ENCODE data around the gene EVL.

The EVL gene

DNA sequence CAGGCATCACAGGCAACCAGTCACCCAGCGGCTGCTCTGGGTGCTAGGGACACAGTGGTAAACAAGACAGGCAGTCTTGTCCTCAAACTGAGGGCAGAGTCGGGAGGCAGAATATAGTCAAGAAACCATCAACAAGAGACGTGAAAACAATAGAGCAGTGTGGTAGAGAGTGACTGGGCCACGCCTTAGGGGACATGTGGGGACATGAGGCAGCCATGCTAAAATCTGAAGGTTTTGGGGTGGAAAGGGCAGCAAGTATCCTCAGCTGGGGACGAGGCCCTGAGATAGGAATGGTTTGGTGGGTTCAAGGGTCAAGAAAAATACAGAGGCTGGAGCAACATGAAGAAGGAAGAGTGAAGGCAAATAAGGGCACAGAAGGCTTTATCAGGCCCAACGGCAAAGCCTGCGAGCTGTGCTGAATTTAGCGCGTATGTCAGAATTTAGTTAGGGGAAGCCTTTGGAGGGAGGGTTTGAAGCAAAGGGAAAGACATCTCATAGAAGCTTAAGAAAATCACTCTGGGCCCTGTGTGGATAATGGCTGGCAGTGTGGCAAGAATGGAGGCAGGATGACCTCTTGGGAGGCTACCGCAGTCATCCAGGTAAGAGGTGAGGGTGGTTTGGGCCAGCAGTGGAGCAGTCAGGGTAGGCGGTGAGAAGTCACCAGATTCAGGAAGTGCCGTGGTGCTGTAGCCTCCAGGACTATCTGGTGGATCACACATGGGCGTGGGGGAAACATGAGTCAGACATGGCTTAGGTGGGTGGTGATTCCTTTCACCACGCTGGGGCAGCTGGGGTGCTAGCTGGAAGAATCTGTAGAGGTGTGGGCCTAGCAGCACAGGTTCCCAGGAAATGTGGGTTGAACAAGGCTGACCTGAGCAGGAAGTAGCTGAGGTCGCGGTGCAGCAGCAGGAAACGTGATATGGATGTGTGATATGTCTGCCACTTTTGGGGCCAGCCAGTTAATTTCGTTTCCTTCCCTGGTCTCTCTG, 3.0 kb downstream of the EVL start:
- ATAC-seq, result no peak
- TF ChIP-seq ZNF8 (CRISPR knock-in tag; IDR thresholded peaks at IDR 0.05) (no peak), TCF4 (CRISPR knock-in tag; IDR thresholded peaks at IDR 0.05; ENCODE audit: borderline replicate concordance) (no peak), ZNF565 (CRISPR knock-in tag; conservative IDR thresholded peaks at IDR 0.05; ENCODE audit: low read depth) (no peak), RARB (CRISPR knock-in tag; IDR thresholded peaks at IDR 0.05) (no peak), ESRRG (CRISPR knock-in tag; IDR thresholded peaks at IDR 0.05) (no peak), ARNTL (CRISPR knock-in tag; IDR thresholded peaks at IDR 0.05; ENCODE audit: borderline replicate concordance, low read depth) (no peak), GLIS3 (CRISPR knock-in tag; IDR thresholded peaks at IDR 0.05) (no peak), ISL1 (CRISPR knock-in tag; IDR thresholded peaks at IDR 0.05) (no peak), ZNF70 (CRISPR knock-in tag; IDR thresholded peaks at IDR 0.05) (no peak), OSR1 (CRISPR knock-in tag; IDR thresholded peaks at IDR 0.05) (no peak), ZFP30 (CRISPR knock-in tag; IDR thresholded peaks at IDR 0.05) (no peak), TOX (CRISPR knock-in tag; IDR thresholded peaks at IDR 0.05; ENCODE audit: borderline replicate concordance) (no peak), CSDC2 (CRISPR knock-in tag; IDR thresholded peaks at IDR 0.05) (no peak)
- TF ChIP-seq, protein P1, sequence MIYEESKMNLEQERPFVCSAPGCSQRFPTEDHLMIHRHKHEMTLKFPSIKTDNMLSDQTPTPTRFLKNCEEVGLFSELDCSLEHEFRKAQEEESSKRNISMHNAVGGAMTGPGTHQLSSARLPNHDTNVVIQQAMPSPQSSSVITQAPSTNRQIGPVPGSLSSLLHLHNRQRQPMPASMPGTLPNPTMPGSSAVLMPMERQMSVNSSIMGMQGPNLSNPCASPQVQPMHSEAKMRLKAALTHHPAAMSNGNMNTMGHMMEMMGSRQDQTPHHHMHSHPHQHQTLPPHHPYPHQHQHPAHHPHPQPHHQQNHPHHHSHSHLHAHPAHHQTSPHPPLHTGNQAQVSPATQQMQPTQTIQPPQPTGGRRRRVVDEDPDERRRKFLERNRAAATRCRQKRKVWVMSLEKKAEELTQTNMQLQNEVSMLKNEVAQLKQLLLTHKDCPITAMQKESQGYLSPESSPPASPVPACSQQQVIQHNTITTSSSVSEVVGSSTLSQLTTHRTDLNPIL (CRISPR knock-in tag; IDR thresholded peaks at IDR 0.05; ENCODE audit: low read depth), result no peak
- TF ChIP-seq, protein P2, sequence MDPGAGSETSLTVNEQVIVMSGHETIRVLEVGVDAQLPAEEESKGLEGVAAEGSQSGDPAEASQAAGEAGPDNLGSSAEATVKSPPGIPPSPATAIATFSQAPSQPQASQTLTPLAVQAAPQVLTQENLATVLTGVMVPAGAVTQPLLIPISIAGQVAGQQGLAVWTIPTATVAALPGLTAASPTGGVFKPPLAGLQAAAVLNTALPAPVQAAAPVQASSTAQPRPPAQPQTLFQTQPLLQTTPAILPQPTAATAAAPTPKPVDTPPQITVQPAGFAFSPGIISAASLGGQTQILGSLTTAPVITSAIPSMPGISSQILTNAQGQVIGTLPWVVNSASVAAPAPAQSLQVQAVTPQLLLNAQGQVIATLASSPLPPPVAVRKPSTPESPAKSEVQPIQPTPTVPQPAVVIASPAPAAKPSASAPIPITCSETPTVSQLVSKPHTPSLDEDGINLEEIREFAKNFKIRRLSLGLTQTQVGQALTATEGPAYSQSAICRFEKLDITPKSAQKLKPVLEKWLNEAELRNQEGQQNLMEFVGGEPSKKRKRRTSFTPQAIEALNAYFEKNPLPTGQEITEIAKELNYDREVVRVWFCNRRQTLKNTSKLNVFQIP (CRISPR knock-in tag; IDR thresholded peaks at IDR 0.05; ENCODE audit: borderline replicate concordance, low read depth), result no peak
- TF ChIP-seq, protein P3, sequence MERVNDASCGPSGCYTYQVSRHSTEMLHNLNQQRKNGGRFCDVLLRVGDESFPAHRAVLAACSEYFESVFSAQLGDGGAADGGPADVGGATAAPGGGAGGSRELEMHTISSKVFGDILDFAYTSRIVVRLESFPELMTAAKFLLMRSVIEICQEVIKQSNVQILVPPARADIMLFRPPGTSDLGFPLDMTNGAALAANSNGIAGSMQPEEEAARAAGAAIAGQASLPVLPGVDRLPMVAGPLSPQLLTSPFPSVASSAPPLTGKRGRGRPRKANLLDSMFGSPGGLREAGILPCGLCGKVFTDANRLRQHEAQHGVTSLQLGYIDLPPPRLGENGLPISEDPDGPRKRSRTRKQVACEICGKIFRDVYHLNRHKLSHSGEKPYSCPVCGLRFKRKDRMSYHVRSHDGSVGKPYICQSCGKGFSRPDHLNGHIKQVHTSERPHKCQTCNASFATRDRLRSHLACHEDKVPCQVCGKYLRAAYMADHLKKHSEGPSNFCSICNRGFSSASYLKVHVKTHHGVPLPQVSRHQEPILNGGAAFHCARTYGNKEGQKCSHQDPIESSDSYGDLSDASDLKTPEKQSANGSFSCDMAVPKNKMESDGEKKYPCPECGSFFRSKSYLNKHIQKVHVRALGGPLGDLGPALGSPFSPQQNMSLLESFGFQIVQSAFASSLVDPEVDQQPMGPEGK (CRISPR knock-in tag; IDR thresholded peaks at IDR 0.05; ENCODE audit: borderline replicate concordance), result no peak

DNA sequence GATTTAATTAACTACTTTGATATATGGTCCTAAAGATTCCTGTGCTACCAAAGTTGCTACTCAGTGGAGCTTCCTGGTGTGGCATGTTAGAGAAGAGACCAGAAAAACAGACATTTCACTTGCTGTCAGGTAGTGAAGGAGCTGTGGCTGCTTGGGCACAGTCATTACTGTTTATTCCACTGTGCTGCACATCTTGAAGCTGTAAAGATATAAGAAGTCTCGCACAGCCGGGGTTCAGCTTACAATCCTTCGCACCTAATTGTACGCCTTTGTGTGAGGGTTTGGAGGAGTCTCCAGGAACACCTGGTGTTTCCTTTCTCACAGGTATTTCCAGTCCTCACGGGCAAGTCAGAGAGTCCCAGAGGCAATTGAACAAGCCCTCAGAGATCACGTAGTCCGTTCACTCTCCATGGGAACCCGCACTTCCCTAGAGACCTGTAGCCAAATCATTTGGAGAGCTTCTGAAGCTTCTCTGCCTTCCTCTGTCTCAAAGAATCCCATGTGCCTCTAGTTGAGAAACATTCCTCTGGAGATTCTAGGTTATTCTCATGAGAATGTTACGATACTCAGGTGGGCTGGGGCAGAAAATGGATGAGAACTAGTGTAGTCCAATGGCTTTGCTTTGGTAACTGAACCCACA, 4.1 kb downstream of the EVL start:
- ATAC-seq, result no peak
- TF ChIP-seq TOX (CRISPR knock-in tag; IDR thresholded peaks at IDR 0.05; ENCODE audit: borderline replicate concordance) (no peak), RARB (CRISPR knock-in tag; IDR thresholded peaks at IDR 0.05) (no peak)

DNA sequence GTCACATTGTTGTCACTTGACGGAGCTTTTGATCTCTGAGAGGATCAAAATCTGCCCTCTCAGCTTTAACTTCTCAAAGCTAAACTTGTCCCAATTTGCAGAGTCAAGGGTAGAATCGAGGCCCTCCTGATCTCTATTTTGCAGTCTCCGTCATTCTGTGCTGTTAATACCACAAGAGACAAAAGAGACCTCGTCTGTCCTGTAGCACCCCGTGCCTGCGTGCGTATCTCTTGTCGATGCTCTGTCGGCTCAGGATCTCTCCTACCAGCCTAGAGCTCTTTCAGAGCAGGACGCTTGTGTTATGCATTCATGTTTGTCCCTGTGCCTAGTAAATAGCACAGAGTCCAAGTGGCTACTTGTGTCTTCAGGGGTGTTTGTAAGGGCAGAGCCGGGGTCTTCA, 5.1 kb downstream of the EVL start:
- ATAC-seq, result no peak
- TF ChIP-seq, protein P2 (CRISPR knock-in tag; IDR thresholded peaks at IDR 0.05; ENCODE audit: borderline replicate concordance, low read depth), result no peak
- TF ChIP-seq ZFP30 (CRISPR knock-in tag; IDR thresholded peaks at IDR 0.05), result no peak
- TF ChIP-seq ZNF565 (CRISPR knock-in tag; conservative IDR thresholded peaks at IDR 0.05; ENCODE audit: low read depth), result no peak
- no peak for TF ChIP-seq OSR1 (CRISPR knock-in tag; IDR thresholded peaks at IDR 0.05)
- TF ChIP-seq PPARA (CRISPR knock-in tag; IDR thresholded peaks at IDR 0.05; ENCODE audit: borderline replicate concordance), result no peak
- no peak for TF ChIP-seq CSDC2 (CRISPR knock-in tag; IDR thresholded peaks at IDR 0.05)
- TF ChIP-seq ZNF8 (CRISPR knock-in tag; IDR thresholded peaks at IDR 0.05), result no peak
- no peak for TF ChIP-seq ESRRG (CRISPR knock-in tag; IDR thresholded peaks at IDR 0.05)
- TF ChIP-seq, protein P4, sequence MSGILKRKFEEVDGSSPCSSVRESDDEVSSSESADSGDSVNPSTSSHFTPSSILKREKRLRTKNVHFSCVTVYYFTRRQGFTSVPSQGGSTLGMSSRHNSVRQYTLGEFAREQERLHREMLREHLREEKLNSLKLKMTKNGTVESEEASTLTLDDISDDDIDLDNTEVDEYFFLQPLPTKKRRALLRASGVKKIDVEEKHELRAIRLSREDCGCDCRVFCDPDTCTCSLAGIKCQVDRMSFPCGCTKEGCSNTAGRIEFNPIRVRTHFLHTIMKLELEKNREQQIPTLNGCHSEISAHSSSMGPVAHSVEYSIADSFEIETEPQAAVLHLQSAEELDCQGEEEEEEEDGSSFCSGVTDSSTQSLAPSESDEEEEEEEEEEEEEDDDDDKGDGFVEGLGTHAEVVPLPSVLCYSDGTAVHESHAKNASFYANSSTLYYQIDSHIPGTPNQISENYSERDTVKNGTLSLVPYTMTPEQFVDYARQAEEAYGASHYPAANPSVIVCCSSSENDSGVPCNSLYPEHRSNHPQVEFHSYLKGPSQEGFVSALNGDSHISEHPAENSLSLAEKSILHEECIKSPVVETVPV (CRISPR knock-in tag; IDR thresholded peaks at IDR 0.05), result no peak
- no peak for TF ChIP-seq ZFP3 (CRISPR knock-in tag; IDR thresholded peaks at IDR 0.05)
- no peak for TF ChIP-seq GLIS3 (CRISPR knock-in tag; IDR thresholded peaks at IDR 0.05)
- TF ChIP-seq, protein P3 (CRISPR knock-in tag; IDR thresholded peaks at IDR 0.05; ENCODE audit: borderline replicate concordance), result no peak

Measured in SK-N-SH treated with all-trans-retinoic acid at 6 μM for 48 hours (cell line).